Hepatocyte (in vitro differentiated cells): Measurements from ENCODE around the gene LRMDA.

ENCODE experiments used
- CTCF ChIP-seq: fragments of 200-600 bp; sonication (generic); IDR thresholded peaks from 2 replicates; pipeline ENCODE4 v1.5.1; 2016; ENCODE audit warnings: antibody characterized with exemption, mild to moderate bottlenecking; ENCODE audit not compliant: poor library complexity
- EZH2 ChIP-seq: fragments of 200-600 bp; sonication (generic); IDR thresholded peaks from 2 replicates; pipeline ENCODE4 v1.6.1; 2016; ENCODE audit warnings: antibody characterized with exemption, mild to moderate bottlenecking, borderline replicate concordance

GRCh38 chr10:75709245-75709644 is 277.8 kb downstream of the LRMDA start:
- TF ChIP-seq EZH2 (no peak), CTCF (no peak)
